M059J (cell line): ENCODE measurements around the gene BICD1. TPM values are rescaled to one million over a fixed set of nuclear protein-coding genes. Genes with fewer than 3 reads are reported as not detected.

ENCODE experiments used
- DNase-seq: peaks from one replicate; pipeline ENCODE4 v3.0.0-alpha.2; 2012; ENCODE audit warnings: low read depth
- total RNA-seq: library from RNA; depleted of rRNA; stranded (reverse); fragments of >200 nt; shearing (Covaris generic); gene quantifications from 2 replicates; pipeline ENCODE4 v1.2.3, GENCODE V29; 2014

The BICD1 gene
- total RNA-seq, 1 experiment from 2014 or later = 13.3 TPM

GRCh38 chr12:32102234-32102633 is 4.4 kb upstream of the BICD1 start:
- DNase-seq = no peak

GRCh38 chr12:32104572-32105355 is 1.9 kb upstream of the BICD1 start:
- DNase-seq = no peak

GRCh38 chr12:32105986-32106516 is 596 bp upstream of the BICD1 start:
- no peak for DNase-seq

- peak; percentile 91 for DNase-seq
Measured at GRCh38 chr12:32107359-32108267, 966 bp downstream of the BICD1 start.

GRCh38 chr12:32108787-32109186 is 2.1 kb downstream of the BICD1 start:
- no peak for DNase-seq

GRCh38 chr12:32110417-32110816 is 3.8 kb downstream of the BICD1 start:
- DNase-seq = no peak

GRCh38 chr12:32110942-32111341 is 4.3 kb downstream of the BICD1 start:
- DNase-seq = no peak

- DNase-seq = peak; percentile 99
Measured at GRCh38 chr12:32115404-32116104, 8.9 kb downstream of the BICD1 start.

- peak; percentile 68 for DNase-seq
Measured at GRCh38 chr12:32116897-32117296, 10.2 kb downstream of the BICD1 start.

- DNase-seq = no peak
Measured at GRCh38 chr12:32117316-32117715, 10.7 kb downstream of the BICD1 start.

- DNase-seq = no peak
Measured at GRCh38 chr12:32118806-32119205, 12.2 kb downstream of the BICD1 start.

GRCh38 chr12:32120419-32120818 is 13.8 kb downstream of the BICD1 start:
- DNase-seq = peak; percentile 22

GRCh38 chr12:32124637-32125036 is 18.0 kb downstream of the BICD1 start:
- DNase-seq = peak; percentile 19

GRCh38 chr12:32125455-32126084 is 18.9 kb downstream of the BICD1 start:
- DNase-seq = peak; percentile 71

GRCh38 chr12:32126720-32127119 is 20.1 kb downstream of the BICD1 start:
- peak; percentile 89 for DNase-seq

- DNase-seq = no peak
Measured at GRCh38 chr12:32131666-32132065, 25.0 kb downstream of the BICD1 start.

- peak; percentile 93 for DNase-seq
Measured at GRCh38 chr12:32134101-32134888, 27.6 kb downstream of the BICD1 start.

GRCh38 chr12:32135967-32136366 is 29.3 kb downstream of the BICD1 start:
- DNase-seq = no peak

- DNase-seq = no peak
Measured at GRCh38 chr12:32136404-32136803, 29.8 kb downstream of the BICD1 start.

GRCh38 chr12:32139064-32139421 is 32.4 kb downstream of the BICD1 start:
- peak; percentile 58 for DNase-seq

GRCh38 chr12:32140877-32141276 is 34.2 kb downstream of the BICD1 start:
- DNase-seq = no peak
